Measurements from ENCODE around the gene CCR5AS.
"Not testable (repeated sequence)": the region's sequence is repeated elsewhere in the genome, so short reads cannot be mapped to it uniquely, and the experiment has no call there.

Gene CCR5AS

DNA sequence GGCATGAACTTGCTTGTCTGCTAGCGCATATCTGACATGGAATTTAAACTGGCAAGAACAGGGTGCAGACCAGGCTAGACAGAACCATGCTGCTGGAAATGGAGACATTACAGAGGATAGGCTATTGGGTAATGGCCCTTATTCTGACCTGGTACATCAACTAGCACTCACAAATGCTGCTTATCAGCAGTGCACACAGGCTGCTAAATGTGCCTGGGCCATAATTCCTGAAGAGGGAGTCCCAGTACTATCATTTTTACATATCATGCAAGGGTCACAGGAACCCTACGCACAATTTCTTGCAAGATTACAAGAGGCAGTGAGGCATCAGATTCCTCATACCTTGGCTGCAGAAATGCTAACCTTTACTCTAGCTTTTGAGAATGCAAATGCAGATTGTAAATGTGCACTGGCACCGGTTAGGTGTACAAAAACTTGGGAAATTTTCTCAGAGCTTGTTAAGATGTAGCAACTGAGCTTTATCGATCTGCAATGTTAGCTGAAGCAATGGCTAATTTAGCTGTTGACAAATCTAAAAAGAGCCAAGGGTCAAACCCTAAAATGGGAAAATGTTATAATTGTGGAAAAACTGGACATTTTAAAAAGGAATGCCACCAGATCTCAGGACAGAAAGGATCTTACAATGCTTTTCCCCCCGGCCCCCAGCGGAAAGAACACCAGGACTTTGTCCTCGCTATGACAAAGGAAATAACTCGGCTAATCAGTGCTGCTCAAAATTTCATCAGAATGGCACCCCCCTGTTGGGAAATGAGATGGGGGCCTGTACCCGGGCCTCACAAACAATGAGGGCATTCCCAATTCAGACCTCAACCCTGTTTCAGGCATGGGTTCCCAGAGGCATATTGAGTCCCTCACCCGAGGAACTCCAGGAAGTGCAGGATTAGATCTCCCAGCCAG is 21.3 kb upstream of the CCR5AS start:
- DNase-seq = no peak

DNA sequence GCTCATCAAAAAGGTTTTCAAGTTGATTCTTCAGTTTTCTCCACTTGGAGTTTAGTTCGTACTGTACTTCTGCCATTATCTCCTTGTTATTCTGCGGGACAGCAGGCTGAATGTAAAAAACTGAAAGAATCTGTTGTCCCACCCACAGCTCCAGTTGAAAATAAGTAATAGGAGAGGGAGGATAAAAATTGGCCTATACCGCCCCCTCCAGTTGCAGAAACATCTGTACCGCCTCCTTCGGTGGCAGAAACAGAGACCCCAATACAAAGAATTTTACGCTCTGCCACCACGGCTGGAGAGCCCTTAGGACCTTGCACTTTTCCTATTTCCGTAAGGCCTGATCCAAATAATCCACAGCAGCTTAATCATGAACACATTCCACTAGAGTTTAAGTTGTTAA is 20.5 kb upstream of the CCR5AS start:
- not testable (repeated sequence) for DNase-seq

DNA sequence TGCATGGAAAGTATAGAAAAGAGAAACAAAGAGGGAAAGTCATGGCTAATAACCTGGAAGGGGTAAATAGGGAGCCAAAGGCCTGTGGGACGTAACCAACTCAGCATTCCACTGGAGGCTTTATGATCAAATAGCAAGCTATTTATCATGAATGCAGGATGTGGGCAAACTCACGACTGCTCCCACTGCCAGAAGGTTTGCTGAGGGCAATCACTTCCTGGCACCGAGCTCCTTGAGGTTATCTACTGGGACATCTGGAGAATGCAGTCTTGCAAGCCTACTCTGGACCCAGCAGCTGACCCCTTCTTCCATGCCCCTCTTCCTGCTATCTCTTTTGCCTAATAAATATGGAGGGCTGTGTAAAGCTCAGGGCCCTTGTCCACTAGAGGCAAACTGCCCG is 19.6 kb upstream of the CCR5AS start:
- DNase-seq = not testable (repeated sequence)

DNA sequence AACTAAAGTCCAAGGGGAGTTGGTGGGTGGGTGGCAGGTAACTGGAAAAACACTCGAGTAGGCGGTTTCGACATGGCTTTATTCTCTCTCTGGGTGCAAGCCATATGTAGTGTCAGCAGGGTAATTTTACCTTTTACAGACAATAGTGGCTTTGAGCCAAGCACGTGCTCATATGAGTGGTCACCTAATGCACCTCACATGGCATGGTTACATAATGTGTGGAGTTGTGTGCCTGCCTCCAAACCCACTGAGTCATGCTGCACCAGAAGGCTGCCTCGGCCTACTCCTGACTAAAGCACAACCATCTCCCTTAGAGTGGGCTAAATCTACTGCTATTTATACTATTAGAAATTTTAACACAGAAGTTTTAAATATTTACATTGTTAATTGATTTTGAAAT is 16.7 kb upstream of the CCR5AS start:
- DNase-seq = peak; percentile 46

DNA sequence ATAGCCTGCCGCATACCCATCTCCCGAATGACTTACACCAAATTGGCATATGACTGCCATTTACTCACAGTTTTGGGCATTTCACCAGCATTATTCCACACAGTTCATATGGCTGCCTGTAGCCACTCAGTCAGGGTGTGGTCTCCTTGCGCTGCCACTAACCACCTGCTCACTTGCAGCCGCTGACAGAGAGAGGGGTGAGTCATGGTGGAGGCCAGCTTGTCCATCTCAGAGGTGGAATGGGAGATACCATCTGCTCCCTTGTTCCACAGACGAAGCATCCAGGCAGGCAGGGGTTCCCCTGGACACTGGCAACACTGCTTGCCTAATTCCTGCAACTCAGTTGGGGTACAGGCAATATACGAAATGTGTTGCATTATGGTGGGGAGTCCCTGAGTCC is 15.8 kb upstream of the CCR5AS start:
- peak; percentile 62 for DNase-seq

DNA sequence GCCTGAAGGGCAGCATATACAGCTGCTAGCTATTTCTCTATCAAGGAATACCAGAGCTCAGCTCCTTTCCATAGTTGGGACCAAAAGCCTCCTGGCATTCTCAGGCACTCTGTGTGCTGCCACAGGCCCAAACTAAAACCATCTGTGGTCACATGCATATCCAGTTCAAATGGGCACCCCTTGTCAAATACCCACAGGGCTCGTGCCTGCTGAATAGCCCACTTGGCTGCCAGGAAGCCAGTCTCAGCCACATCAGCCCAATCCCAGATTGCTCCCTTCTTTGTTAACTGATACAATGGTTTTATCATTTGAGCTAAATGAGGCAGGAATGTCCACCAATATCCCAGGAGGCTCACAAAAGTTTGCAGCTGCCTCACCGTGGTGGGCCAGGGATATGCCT is 14.1 kb upstream of the CCR5AS start:
- no peak for DNase-seq

DNA sequence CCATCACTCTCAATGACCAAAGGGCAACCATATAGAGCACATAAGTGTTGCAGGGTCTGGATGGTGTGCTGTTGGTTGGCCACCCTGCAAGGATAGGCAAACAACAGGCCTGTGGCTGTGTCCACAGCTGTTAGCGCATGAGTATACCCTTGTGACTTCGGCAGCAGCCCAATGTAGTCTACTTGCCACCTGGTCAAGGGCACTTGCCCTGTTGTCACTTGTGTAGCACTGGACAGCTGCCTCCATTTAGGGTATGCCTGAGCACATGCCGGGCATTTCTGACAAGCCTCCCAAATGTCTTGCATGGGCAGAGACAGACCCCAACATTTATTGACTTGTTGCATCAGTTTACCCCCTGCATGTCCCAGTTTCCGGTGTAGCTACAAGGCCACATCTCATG is 12.9 kb upstream of the CCR5AS start:
- no peak for DNase-seq

DNA sequence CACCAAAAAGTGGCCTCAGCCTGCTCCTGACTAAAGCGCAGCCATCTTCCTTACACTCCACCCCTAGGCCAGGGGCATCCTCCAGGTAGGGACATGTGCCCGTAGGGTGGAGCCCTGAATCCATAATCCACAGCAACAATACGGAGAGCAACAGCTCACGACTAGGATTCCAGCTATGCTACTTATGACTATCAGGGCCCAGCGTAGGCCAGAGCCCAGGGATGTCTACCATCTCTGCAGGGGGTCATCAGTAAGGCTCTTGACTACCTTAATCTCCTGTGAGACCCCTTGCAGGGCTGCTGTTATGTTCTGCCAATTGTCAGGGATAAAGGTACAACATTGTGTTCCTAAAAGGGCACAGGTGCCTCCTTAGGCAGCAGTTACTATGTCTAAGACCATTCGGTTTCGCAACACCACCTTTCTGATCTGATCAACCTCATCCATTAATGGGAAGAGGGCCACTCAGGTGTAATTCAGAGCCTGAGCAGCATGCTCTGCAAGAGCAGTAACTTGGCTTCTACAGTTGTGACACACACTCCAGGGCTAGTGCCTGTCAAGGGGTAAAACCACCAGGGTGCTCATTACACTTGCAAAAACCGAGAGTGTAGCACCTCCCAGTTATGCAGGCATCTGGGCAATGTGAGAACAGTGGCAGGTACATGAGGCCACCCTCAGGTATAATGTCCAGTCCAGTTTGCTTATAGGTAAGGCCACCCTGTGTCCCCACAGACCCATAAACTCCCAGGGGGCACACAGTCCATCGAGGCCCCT is 11.2 kb upstream of the CCR5AS start:
- no peak for DNase-seq

DNA sequence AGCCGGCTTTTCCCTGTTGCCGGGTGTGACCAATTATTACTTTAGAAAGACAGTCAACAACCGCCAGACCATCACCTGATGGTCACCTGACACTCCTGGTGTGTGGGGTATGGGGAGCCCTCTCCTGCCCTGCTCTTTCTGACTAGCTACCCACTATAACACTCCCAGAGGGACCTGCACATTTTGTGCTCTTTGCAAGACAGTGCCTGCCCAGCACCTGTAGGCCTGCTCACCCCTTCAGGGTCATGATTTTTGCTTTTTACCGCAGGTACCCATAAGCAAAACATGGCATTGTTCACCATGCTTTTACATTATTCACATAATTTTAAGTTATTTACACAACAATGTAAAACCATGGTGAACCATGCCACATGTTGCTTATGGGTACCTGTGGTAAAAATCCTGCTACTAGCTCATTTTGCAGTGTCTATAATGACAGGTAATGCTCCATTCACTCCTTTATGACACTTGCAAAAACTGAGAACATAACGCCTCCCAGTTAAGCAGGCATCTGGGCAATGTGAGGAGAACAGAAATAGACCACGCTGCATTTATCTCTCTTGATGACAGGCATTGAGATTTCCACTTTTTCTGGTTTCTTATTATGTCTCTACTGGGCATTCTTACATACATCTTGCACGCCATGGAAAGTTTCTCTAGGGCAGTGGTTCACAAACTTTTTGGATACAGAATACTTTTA is 10.1 kb upstream of the CCR5AS start:
- peak; percentile 67 for DNase-seq

DNA sequence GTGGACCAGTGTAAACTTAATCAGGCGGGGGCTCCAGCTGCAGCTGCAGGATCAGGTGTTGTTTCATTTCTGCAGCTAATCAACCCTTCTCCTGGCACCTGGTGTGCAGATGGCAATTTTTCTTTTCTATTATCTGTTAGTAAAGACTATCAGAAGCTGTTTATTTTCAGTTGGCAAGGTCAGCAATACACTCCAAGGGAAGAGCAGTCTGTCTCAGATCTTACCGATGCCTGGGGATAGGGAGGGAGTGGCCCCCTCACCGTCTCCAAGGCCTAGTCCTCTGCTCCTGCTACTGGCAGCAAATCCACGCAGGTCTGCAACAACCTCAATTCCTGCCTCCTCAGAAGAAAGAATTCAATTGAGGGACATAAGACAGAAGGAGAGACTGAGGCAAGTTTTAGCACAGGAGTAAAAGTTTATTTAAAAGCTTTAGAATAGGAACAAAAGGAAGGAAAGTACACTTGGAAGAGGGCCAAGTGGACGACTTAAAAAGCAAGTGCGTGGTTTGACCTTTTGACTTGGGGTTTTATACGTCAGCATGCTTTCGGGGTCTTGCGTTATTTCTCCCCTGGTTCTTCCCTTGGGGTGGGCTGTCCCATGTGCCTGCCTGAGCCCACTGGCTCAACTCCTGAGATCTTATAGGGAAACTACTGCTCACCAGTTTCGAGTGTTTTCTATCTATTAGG is 9.4 kb upstream of the CCR5AS start:
- peak; percentile 85 for DNase-seq

DNA sequence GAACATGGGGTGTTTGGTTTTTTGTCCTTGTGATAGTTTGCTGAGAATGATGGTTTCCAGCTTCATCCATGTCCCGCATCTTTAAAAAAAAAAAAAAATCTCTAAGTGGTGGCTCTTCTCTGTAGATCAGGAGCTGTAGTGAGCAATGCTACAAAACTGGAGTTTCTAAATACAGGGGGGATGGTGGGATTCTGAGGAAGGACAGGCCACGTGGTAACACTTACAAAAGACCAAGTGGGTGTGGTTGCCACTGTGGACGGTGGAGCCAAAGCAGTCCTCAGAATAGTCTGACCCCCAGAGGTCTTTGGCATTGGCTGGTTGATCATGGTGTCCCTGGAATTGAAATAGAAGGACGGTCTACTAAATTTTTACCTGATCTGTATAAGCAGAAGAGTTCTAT is 7.9 kb upstream of the CCR5AS start:
- DNase-seq = no peak

DNA sequence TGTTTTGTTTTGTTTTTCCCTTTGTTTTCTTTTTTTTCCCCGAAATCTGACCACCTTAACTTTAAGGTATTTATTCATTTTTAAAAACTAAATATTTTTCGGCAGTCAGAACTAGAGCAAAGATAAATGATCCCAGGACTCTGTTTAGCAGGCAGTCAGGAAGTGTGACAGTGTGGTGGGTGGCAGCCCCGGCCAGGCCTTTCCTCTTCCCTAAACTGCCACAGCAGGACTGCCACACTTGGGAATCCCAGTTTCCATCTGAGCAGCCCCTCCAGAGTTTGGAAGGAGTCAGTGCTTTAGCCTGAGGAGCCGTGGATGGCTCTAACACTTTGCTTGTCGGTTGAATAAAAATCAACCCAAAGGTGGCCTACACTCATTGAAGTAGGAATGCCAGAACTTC is 7.1 kb upstream of the CCR5AS start:
- no peak for DNase-seq

DNA sequence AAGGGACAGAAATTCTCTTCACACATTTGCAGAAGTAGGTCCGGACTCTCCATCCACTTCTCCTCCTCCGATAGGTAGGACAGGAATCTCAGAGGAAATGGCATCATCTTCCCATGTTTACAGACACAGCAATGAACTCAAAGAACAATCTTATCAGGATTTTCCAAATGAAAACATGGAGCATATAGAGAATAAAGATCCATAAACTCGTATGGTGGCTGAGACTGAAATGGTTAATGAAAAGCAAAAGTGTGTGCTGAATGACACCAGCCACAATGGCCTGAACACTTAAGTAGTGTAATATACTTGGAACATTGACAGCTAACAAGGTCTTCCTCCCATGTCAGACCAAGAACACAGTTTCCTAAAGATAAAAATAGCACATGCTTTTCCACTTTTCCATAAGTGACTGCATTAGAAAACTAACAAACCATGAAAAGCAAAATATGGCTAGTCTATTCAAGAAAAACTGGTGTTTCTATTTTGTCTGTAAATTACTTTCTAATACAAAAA is 6.0 kb upstream of the CCR5AS start:
- DNase-seq = no peak

DNA sequence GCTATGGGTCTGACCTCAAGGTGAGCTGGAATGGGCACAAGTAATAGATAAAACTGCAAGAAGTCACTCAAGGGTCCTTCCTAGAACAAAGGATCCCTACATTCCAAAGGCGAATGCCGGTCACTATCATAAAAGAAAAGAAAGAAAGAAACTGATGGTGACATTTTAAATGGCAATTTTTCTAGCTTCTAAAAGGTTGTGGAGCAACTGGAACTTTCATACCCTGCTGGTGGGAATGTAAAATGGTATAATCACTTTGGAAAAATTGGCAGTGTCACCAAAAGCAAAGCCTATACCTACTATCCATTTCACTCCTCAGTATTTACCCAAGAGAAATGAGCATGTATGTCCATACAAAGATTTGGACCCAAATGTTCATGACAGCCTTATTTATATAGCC is 4.4 kb upstream of the CCR5AS start:
- no peak for DNase-seq

DNA sequence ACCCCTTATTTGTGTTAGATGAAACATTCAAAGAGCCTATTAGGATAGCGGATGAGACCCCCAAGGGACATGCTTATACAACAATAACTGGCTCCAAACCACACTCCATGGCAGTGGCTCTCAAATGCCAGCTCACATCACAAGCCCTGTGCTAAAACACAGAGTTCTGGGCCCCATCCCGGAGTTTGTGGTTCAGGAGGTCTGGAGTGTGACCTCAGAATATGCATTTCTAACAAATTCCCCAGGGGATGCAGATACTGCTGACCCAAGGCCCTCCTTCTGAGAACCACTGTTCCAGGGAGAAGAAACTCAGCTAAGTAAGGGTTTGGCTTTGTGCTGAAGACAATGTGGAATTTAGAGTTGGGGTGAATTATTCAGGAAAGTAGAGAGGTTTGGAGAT is 3.8 kb upstream of the CCR5AS start:
- no peak for DNase-seq

DNA sequence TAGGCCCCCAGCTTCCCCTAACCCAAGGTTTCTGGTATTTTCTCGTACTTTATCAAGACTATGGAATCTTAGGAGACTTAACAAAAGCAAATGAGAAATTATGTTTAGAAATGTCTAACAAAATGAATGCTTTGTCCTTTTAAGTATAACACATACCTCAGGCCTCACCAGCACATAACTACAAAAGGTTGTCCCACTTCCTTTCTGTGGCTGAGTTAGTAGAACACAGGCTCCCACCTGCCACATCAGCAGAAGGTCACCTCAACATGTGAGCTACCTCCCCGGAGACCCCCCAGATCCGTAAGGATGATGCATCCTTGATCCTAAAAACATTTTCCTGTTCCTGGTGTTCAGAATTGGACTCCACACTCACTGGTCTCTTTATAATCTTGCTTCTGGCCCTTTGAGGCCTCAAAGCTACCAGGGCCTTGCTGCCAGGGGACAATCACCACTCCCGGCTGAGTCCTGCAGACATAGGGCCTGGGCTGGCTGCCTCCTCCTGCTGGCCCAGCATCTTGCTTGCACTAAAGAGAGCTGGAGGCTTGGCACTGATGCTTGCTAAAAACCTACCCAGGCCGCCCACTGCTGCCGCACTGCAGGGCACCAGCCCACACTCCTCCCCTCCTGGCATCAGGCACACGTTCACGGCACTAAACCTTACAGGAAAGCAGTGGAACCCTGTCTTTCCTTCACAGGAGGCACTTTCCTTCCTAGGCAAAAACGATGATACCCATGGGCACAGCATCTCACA is 3.0 kb upstream of the CCR5AS start:
- DNase-seq = no peak

DNA sequence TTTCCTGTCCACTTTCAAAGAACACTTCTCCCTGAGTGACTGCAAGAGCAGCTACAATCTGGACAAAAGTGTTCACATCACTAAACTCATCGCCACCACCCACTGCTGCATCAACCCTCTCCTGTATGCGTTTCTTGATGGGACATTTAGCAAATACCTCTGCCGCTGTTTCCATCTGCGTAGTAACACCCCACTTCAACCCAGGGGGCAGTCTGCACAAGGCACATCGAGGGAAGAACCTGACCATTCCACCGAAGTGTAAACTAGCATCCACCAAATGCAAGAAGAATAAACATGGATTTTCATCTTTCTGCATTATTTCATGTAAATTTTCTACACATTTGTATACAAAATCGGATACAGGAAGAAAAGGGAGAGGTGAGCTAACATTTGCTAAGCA is 2.0 kb upstream of the CCR5AS start:
- no peak for DNase-seq

DNA sequence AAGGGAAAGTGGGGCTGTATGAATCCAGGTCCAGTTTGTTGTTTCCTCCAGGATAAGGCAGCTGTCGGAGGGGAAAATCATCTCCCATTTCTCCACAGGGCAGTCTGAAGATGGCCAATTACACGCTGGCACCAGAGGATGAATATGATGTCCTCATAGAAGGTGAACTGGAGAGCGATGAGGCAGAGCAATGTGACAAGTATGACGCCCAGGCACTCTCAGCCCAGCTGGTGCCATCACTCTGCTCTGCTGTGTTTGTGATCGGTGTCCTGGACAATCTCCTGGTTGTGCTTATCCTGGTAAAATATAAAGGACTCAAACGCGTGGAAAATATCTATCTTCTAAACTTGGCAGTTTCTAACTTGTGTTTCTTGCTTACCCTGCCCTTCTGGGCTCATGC is 1.1 kb upstream of the CCR5AS start:
- no peak for DNase-seq

DNA sequence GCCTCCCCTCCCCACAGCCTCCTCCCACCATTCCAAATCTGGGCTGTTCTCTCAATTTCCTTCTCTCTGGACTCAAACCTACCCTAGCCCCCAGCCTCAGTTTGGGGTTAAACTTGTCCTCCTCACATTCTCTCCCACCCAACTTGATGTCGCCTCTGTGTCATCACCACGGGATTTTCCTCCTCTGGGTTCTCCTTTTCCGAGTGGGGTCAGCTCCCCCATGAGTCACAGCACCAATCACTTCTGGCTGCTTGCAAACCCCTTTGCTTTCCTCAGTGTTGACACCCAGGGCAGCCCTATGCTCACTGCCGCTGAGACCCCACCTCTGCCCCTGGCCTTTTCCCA is 451 bp downstream of the CCR5AS start:
- no peak for DNase-seq

DNA sequence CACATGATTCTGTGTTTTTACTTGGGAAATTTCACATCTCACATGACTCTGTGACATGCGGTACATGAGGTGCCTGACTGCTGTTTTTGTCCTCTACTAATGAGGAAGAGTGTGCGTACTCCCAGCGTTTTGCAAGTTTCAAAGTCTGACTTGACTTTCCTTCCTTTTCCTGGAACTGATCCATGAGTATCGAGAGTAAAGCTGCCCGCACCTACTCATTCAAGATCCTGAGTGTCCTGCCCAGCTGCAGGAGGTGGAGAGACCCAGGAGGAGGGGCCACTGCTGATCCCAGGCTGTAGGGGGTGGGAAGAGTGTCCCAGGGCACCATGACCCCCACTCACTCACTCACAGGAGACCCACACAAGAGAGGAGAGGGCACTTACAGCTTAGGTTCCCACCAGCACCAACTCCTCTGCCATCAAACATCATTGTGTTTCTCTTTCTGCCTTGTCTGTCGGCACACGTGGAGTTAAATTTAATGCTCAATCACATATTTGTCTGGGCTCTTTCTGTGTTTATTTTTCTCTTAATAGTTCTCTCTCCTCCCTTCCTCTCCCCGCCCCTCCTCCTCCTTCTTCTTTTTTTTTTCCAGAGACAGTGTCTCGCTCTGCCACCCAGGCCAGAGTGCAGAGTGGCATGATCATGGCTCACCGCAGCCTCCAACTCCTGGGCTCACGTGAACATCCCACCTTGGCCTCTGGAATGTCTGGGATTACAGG is 1.4 kb downstream of the CCR5AS start:
- DNase-seq = peak; percentile 27

DNA sequence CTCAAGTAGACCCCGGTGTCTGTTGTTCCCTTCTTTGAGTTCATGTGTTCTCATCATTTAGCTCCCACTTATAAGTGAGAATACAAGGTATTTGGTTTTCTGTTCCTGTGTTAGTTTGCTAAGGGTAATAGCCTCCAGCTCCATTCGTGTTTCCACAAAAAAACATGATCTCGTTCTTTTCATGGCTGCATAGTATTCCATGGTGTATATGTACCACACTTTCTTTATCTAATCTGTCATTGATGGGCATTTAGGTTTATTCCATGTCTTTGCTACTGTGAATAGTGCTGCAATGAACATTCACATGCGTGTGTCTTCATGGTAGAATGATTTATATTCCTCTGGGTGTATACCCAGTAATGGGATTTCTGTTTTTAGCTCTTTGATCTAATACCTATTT is 4.0 kb downstream of the CCR5AS start:
- DNase-seq = not testable (repeated sequence)

All from NCI-H69 (cell line).